Measurements from ENCODE around the gene HK3. TPM values are rescaled to one million over a fixed set of nuclear protein-coding genes. Genes with fewer than 3 reads are reported as not detected.

The HK3 gene
- total and polyA plus RNA-seq, 2 of the 8 experiments (the other 6 are each of a cell fraction or from before 2014, with no cell fraction given): not detected

DNA sequence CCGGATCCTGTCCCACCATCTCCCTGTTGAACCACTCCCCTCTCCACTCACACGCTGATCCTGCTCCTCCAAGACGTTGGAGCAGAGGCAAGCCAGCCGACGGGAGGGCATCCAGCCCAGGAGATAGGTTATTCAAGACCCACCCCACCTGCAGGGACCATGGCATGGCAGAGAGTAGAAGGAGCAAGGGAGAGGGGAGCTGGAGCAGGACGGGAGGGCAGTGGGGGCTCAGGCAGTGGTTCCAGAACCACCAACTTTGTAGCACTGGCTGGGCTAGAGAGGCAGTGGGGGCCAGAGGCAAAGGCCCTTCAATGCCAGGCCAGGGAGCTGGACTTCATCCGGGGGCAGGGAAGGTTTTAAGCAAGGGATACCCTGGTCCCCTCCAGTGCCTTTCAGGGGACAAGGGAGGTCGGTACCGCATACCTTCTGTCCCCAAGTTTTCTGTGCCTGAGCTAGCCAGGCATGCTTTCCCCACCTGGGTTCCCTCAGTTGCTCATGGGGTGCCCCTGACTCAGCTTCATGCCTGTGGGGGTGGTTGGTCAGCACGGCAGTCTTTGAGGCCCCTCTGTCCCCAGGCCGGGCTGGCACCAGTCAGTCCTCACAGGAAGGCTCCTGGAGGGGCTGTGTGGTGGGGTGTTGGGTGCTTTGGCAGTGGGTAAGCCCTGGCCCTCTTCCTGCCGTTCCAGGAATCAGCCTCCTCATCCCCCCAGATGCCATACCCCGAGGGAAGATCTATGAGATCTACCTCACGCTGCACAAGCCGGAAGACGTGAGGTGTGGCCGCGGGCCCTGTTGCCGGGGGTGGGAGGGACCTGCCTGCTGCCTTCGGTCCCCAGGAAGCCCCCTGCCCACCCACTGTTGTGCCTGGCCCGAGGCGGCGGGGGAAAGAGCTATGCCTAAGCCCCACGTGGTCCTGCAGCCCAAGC, 22.4 kb downstream of the HK3 start:
- CTCF ChIA-PET (ENCODE audit: partially characterized antibody): interaction anchor here (1.2 to 7.2 kb wide), 11 partner anchors 10 to 387 kb away, joined by 3 to 39 read pairs (median 4); no protein-coding TSS in a partner anchor
- 80% methylated on average over 13 of the region's 24 CpGs; no CpG with 5 or more reads in 1 of the 2 experiments for WGBS, 2 experiments (ENCODE audit: extremely low coverage in 1 of 2, insufficient coverage in 1 of 2, insufficient read length in 1 of 2, insufficient replicate concordance in 2 of 2, low coverage in 1 of 2, low lambda C conversion rate in 2 of 2, missing lambda C conversion rate in 1 of 2)

More for the DNA sequence above, 22.4 kb downstream of the HK3 start:
- Histone ChIP-seq H3K4me1 (replicated peaks in 1 of 4; ENCODE audit: control insufficient read depth in 3 of 4, insufficient read depth in 4 of 4, low read length in 3 of 4) (peaks cover 0 to 4% (median 1%) of the 10 kb centered on the region in 4 experiments; a peak in 3 of 7 replicates), H4K5ac (ENCODE audit: insufficient read length, low read depth, low read length) (no peak overlapping the region), H4K20me1 (replicated peaks in 1 of 2; ENCODE audit: control insufficient read depth in 1 of 2, insufficient read depth in 2 of 2, low read length in 2 of 2) (no peaks in the 10 kb centered on the region), H3K79me1 (ENCODE audit: low read depth, low read length) (no peaks in the 10 kb centered on the region), H2BK120ac (replicated peaks; ENCODE audit: low read depth, low read length) (no peak overlapping the region), H2BK12ac (ENCODE audit: low read depth, low read length) (no peak overlapping the region), H3K18ac (ENCODE audit: extremely low read depth, low read length) (no peak overlapping the region; the same call in 1 of the 2 replicates), H3K14ac (ENCODE audit: insufficient read length) (no peak overlapping the region), H3K56ac (replicated peaks; ENCODE audit: insufficient read length, low read depth, low read length) (no peak overlapping the region), H3K27me3 (replicated peaks in 1 of 4; ENCODE audit: control insufficient read depth in 3 of 4, extremely low read depth in 1 of 4, insufficient read depth in 3 of 4, low read length in 3 of 4) (no peaks in the 10 kb centered on the region), H4K8ac (ENCODE audit: extremely low read depth, insufficient read depth, low read length) (no peak overlapping the region), H3K9ac (replicated peaks in 1 of 4; ENCODE audit: extremely low read depth in 1 of 4, low read depth in 3 of 4, low read length in 3 of 4) (no peak overlapping the region), H4K91ac (replicated peaks; ENCODE audit: insufficient read length, low read length) (no peak overlapping the region), H3K23me2 (ENCODE audit: low read depth, low read length) (no peaks in the 10 kb centered on the region), H3K4me3 (ENCODE audit: extremely low read depth in 1 of 4, insufficient read depth in 2 of 4, low read depth in 3 of 4, low read length in 4 of 4) (no peak overlapping the region), H2BK5ac (ENCODE audit: low read depth, low read length) (no peak overlapping the region), H3K27ac (ENCODE audit: low read depth, low read length) (no peak overlapping the region), H2BK20ac (ENCODE audit: low read length) (0 out of 2 replicates have a peak overlapping the region, but pooled peaks have one; percentile 34), H3K36me3 (ENCODE audit: control insufficient read depth in 2 of 4, insufficient read depth in 4 of 4, low read length in 3 of 4) (no peaks in the 10 kb centered on the region), H3K9me3 (ENCODE audit: insufficient read depth in 2 of 2, low read depth in 1 of 2, low read length in 1 of 2) (no peaks in the 10 kb centered on the region), H3K23ac (ENCODE audit: insufficient read length) (no peak overlapping the region), H3K4me2 (ENCODE audit: insufficient read depth in 1 of 2, low read depth in 2 of 2, low read length in 2 of 2) (no peak overlapping the region), H3K4ac (replicated peaks; ENCODE audit: insufficient read length, low read depth, low read length) (peak overlapping the region; percentile 53), H3K79me2 (ENCODE audit: control insufficient read depth in 1 of 2, insufficient read depth in 2 of 2, low read length in 2 of 2) (no peaks in the 10 kb centered on the region), H2BK15ac (ENCODE audit: low read length) (0 out of 2 replicates have a peak overlapping the region, but pooled peaks have one; percentile 40), H2AFZ (ENCODE audit: low read length) (no peak overlapping the region), H2AK5ac (ENCODE audit: low read depth, low read length) (no peak overlapping the region; the same call in 1 of the 2 replicates)
- no peak for TF ChIP-seq JUND (IDR thresholded peaks at IDR 0.05; ENCODE audit: low read length)
- TF ChIP-seq SRF (IDR thresholded peaks at IDR 0.05; ENCODE audit: low read depth, low read length): no peak
- no peak for TF ChIP-seq SP2 (IDR thresholded peaks at IDR 0.05; ENCODE audit: low read length)
- no peak for TF ChIP-seq NANOG (IDR thresholded peaks at IDR 0.05; ENCODE audit: insufficient read depth, low read depth, low read length, poor library complexity, severe bottlenecking)
- TF ChIP-seq SP1 (IDR thresholded peaks at IDR 0.05; ENCODE audit: low read depth, low read length): no peak
- TF ChIP-seq, protein P1, sequence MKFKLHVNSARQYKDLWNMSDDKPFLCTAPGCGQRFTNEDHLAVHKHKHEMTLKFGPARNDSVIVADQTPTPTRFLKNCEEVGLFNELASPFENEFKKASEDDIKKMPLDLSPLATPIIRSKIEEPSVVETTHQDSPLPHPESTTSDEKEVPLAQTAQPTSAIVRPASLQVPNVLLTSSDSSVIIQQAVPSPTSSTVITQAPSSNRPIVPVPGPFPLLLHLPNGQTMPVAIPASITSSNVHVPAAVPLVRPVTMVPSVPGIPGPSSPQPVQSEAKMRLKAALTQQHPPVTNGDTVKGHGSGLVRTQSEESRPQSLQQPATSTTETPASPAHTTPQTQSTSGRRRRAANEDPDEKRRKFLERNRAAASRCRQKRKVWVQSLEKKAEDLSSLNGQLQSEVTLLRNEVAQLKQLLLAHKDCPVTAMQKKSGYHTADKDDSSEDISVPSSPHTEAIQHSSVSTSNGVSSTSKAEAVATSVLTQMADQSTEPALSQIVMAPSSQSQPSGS (IDR thresholded peaks at IDR 0.05; ENCODE audit: low read length): no peak
- TF ChIP-seq, protein P2, sequence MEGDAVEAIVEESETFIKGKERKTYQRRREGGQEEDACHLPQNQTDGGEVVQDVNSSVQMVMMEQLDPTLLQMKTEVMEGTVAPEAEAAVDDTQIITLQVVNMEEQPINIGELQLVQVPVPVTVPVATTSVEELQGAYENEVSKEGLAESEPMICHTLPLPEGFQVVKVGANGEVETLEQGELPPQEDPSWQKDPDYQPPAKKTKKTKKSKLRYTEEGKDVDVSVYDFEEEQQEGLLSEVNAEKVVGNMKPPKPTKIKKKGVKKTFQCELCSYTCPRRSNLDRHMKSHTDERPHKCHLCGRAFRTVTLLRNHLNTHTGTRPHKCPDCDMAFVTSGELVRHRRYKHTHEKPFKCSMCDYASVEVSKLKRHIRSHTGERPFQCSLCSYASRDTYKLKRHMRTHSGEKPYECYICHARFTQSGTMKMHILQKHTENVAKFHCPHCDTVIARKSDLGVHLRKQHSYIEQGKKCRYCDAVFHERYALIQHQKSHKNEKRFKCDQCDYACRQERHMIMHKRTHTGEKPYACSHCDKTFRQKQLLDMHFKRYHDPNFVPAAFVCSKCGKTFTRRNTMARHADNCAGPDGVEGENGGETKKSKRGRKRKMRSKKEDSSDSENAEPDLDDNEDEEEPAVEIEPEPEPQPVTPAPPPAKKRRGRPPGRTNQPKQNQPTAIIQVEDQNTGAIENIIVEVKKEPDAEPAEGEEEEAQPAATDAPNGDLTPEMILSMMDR (IDR thresholded peaks at IDR 0.05; ENCODE audit: control extremely low read depth in 1 of 3, insufficient read depth in 1 of 3, low read depth in 1 of 3, low read length in 3 of 3): no peak
- no peak for DNase-seq (ENCODE audit: low read depth in 1 of 2, low spot score in 2 of 2)
- POLR2A ChIA-PET (ENCODE audit: partially characterized antibody): interaction anchor here (1.5 kb wide), 1 partner anchor 17 kb away, joined by 3 read pairs; no protein-coding TSS in a partner anchor
- no peak for FAIRE-seq

Measured in H1 (cell line).